Spleen (tissue), 11 donors: Measurements from ENCODE around the gene SUPT3H. TPM values are rescaled to one million over a fixed set of nuclear protein-coding genes. Genes with fewer than 3 reads are reported as not detected.

Source experiments
- DNase-seq: peaks from one replicate; pipeline ENCODE4 v3.0.0-alpha.2; 2020
- H3K27ac ChIP-seq, 8 donors: fragments of 200-600 bp; sonication (generic) in 7 of 8; 1 replicate in 4 of 8; 2 replicates in 4 of 8; pipeline versions ENCODE4 v1.5.0 to v1.8.0; 2016 to 2021; ENCODE audit warnings: inconsistent platforms in 4 of 8, mild to moderate bottlenecking in 4 of 8, moderate library complexity in 1 of 8
- H3K27me3 ChIP-seq, 7 donors: fragments of 200-600 bp; sonication (generic) in 6 of 7; replicated peaks in 1 of 7; 1 replicate in 4 of 7; 2 replicates in 3 of 7; pipeline versions ENCODE4 v1.5.0 to v1.8.0; 2016 to 2021; ENCODE audit warnings: inconsistent platforms in 3 of 7, mild to moderate bottlenecking in 1 of 7
- H3K36me3 ChIP-seq, 6 donors: fragments of 200-600 bp; sonication (generic) in 5 of 6; 1 replicate in 4 of 6; 2 replicates in 2 of 6; pipeline versions ENCODE4 v1.5.0 to v1.8.0; 2016 to 2021; ENCODE audit warnings: inconsistent platforms in 2 of 6
- H3K4me1 ChIP-seq, 6 donors: fragments of 200-600 bp; sonication (generic) in 5 of 6; 1 replicate in 3 of 6; 2 replicates in 3 of 6; pipeline versions ENCODE4 v1.5.0 to v1.8.0; 2016 to 2021; ENCODE audit warnings: inconsistent platforms in 3 of 6
- H3K4me3 ChIP-seq, 8 donors: fragments of 200-600 bp; sonication (generic) in 7 of 8; 1 replicate in 4 of 8; 2 replicates in 4 of 8; pipeline versions ENCODE4 v1.5.0 to v1.8.0; 2016 to 2021; ENCODE audit warnings: inconsistent platforms in 4 of 8, mild to moderate bottlenecking in 4 of 8, moderate library complexity in 2 of 8
- H3K9me3 ChIP-seq, 8 donors: fragments of 200-600 bp; sonication (generic) in 7 of 8; 1 replicate in 4 of 8; 2 replicates in 4 of 8; pipeline versions ENCODE4 v1.5.0 to v1.8.0; 2016 to 2021; ENCODE audit warnings: inconsistent platforms in 4 of 8
- CTCF ChIP-seq, 11 experiments: fragments of 200-600 bp in 7 of 11; fragments of 450-650 bp in 4 of 11; sonication (generic) in 4 of 11; IDR thresholded peaks in 8 of 11; conservative IDR thresholded peaks in 3 of 11; 1 replicate in 7 of 11; 2 replicates in 4 of 11; pipeline versions ENCODE4 v1.4.0 to v1.8.0; 2016 to 2021; ENCODE audit warnings: antibody characterized with exemption in 11 of 11, inconsistent platforms in 4 of 11, mild to moderate bottlenecking in 1 of 11
- POLR2A ChIP-seq, 3 donors: fragments of 450-650 bp; IDR thresholded peaks; one replicate each; pipeline ENCODE4 v1.5.1; 2017; ENCODE audit warnings: antibody characterized with exemption in 3 of 3, mild to moderate bottlenecking in 1 of 3
- POLR2AphosphoS5 ChIP-seq, 3 donors: sonication (generic); formaldehyde crosslinking; IDR thresholded peaks; one replicate each; pipeline ENCODE4 v1.5.1; 2017; ENCODE audit warnings: antibody characterized with exemption in 3 of 3
- whole genome bisulfite sequencing, 5 donors: extraction: QIAGEN DNeasy Blood & Tissue Kit in 3 of 5; methylation state at CpG; one replicate each; pipeline versions ENCODE4 v1.1.5 to v1.1.7; 2013 to 2018; 5-methylcytosine and 5-hydroxymethylcytosine counted together
- intact Hi-C: fragments of 100-400 bp; cut with DNase I; formaldehyde crosslinking; loops from one replicate; pipeline ENCODE4 v1.15.0; 2023; ENCODE audit warnings: low total_unique reads
- polyA plus RNA-seq, 3 donors: library from polyadenylated mRNA; stranded (reverse); fragments of 200-250 nt; gene quantifications; one replicate each; pipeline ENCODE4 v1.2.1, GENCODE V29; 2013
- total RNA-seq, 7 donors: library from RNA; depleted of rRNA in 3 of 7; stranded (reverse); fragments of >200 nt in 3 of 7; fragmentation: NEBNext Ultra II Directional in 4 of 7; extraction: Animal tissue kit (Norgen Biotek cat#: 25700) in 4 of 7; gene quantifications; one replicate each; pipeline versions ENCODE4 v1.1.0 to v1.2.1, GENCODE V29; 2016 to 2021
- donor health status: healthy with polysubstance abuse.
- donor health status: DM: no; HTN: no; CAD: no; lungs with moderate emphysema.
- donor health status: DM: no; HTN: no; CAD: no.
- donor health status: Bipolar disorder and iron deficiency.
- donor health status: healthy.
- donor health status: DM: no; HTN: no; CAD: no.
- donor health status: DM: yes; HTN: yes; CAD: no.

Gene SUPT3H
- total and polyA plus RNA-seq, 10 donors, result 3.1 to 16.8 (median 6.2) TPM

GRCh38 chr6:45109551-45109950 lies 268.2 kb downstream of the SUPT3H start:
- H3K4me1 ChIP-seq, result no peaks in the 10 kb centered on the region
- no peaks in the 10 kb centered on the region for H3K36me3 ChIP-seq
- no peak for DNase-seq
- TF ChIP-seq POLR2AphosphoS5 (IDR thresholded peaks at IDR 0.05) (no peak), POLR2A (IDR thresholded peaks at IDR 0.05) (no peak), CTCF (IDR thresholded peaks at IDR 0.05 in 8 of 11, conservative IDR thresholded peaks at IDR 0.05 in 3 of 11) (no peak)
- 17 to 40% (median 19%) methylated on average over 1 of the region's 1 CpG for WGBS, 5 donors
- no peaks in the 10 kb centered on the region for H3K27me3 ChIP-seq
- intact Hi-C loops, result no loop called here
- H3K9me3 ChIP-seq, result no peaks in the 10 kb centered on the region
- no peak overlapping the region for H3K27ac ChIP-seq
- no peak overlapping the region for H3K4me3 ChIP-seq

- Histone ChIP-seq H3K27ac (no peak overlapping the region), H3K36me3 (peaks cover 0 to 4% (median 0%) of the 10 kb centered on the region in 6 donors), H3K4me1 (no peaks in the 10 kb centered on the region), H3K27me3 (no peaks in the 10 kb centered on the region), H3K9me3 (no peaks in the 10 kb centered on the region), H3K4me3 (no peak overlapping the region)
- intact Hi-C loops, result no loop called here
- no peak for DNase-seq
- TF ChIP-seq POLR2AphosphoS5 (IDR thresholded peaks at IDR 0.05) (no peak), CTCF (IDR thresholded peaks at IDR 0.05 in 8 of 11, conservative IDR thresholded peaks at IDR 0.05 in 3 of 11) (no peak), POLR2A (IDR thresholded peaks at IDR 0.05) (no peak)
- whole genome bisulfite sequencing, 5 donors, result 88 to 97% (median 93%) methylated on average over 2 of the region's 2 CpGs
These were observed 272.4 kb downstream of the SUPT3H start for GRCh38 chr6:45105170-45105820.

GRCh38 chr6:45104429-45104828 lies 273.3 kb downstream of the SUPT3H start:
- intact Hi-C loops, result no loop called here
- TF ChIP-seq POLR2AphosphoS5 (IDR thresholded peaks at IDR 0.05) (no peak), POLR2A (IDR thresholded peaks at IDR 0.05) (no peak), CTCF (IDR thresholded peaks at IDR 0.05 in 8 of 11, conservative IDR thresholded peaks at IDR 0.05 in 3 of 11) (no peak)
- peaks cover 0 to 4% (median 0%) of the 10 kb centered on the region in 6 donors for H3K36me3 ChIP-seq
- no peak overlapping the region for H3K4me3 ChIP-seq
- no peak for DNase-seq
- no peaks in the 10 kb centered on the region for H3K27me3 ChIP-seq
- no peaks in the 10 kb centered on the region for H3K4me1 ChIP-seq
- H3K27ac ChIP-seq, result no peak overlapping the region
- 88 to 97% (median 92%) methylated on average over 1 of the region's 1 CpG for WGBS, 5 donors
- H3K9me3 ChIP-seq, result no peaks in the 10 kb centered on the region

- H3K4me3 ChIP-seq, result no peak overlapping the region
- no peak for DNase-seq
- TF ChIP-seq POLR2AphosphoS5 (IDR thresholded peaks at IDR 0.05) (no peak), CTCF (IDR thresholded peaks at IDR 0.05 in 8 of 11, conservative IDR thresholded peaks at IDR 0.05 in 3 of 11) (no peak), POLR2A (IDR thresholded peaks at IDR 0.05) (no peak)
- no peaks in the 10 kb centered on the region for H3K9me3 ChIP-seq
- no peak overlapping the region for H3K27ac ChIP-seq
- no peaks in the 10 kb centered on the region for H3K4me1 ChIP-seq
- no peaks in the 10 kb centered on the region for H3K27me3 ChIP-seq
- 79 to 95% (median 83%) methylated on average over 1 of the region's 1 CpG for WGBS, 5 donors
- peaks cover 0 to 4% (median 0%) of the 10 kb centered on the region in 6 donors for H3K36me3 ChIP-seq
- intact Hi-C loops, result no loop called here
These were observed 279.5 kb downstream of the SUPT3H start for GRCh38 chr6:45098256-45098655.
